Forelimb muscle (tissue), 1 donor: Measurements from ENCODE around the gene STEAP1B. TPM values are rescaled to one million over a fixed set of nuclear protein-coding genes. Genes with fewer than 3 reads are reported as not detected.

Experiments
- DNase-seq: peaks from one replicate; pipeline ENCODE4 v3.0.0-alpha.2; 2013; ENCODE audit warnings: low read depth
- polyA plus RNA-seq: library from polyadenylated mRNA; unstranded; fragments of 120-200 nt; gene quantifications from one replicate; pipeline ENCODE4 v1.2.1, GENCODE V29; 2013; ENCODE audit not compliant: insufficient read length

The STEAP1B gene
- polyA plus RNA-seq, 1 donor, result 1.7 TPM

GRCh38 chr7:22400936-22401553 is 98.9 kb downstream of the STEAP1B start:
- DNase-seq, result no peak

GRCh38 chr7:22400150-22400814 is 99.7 kb downstream of the STEAP1B start:
- no peak for DNase-seq

GRCh38 chr7:22399546-22399945 is 100.4 kb downstream of the STEAP1B start:
- no peak for DNase-seq

GRCh38 chr7:22399091-22399490 is 100.9 kb downstream of the STEAP1B start:
- DNase-seq, result no peak

- no peak for DNase-seq
These were observed 102.0 kb downstream of the STEAP1B start for GRCh38 chr7:22397981-22398380.

- DNase-seq, result no peak
These were observed 104.8 kb downstream of the STEAP1B start for GRCh38 chr7:22395222-22395621.

GRCh38 chr7:22394739-22395138 is 105.2 kb downstream of the STEAP1B start:
- DNase-seq, result no peak

- DNase-seq, result no peak
These were observed 105.9 kb downstream of the STEAP1B start for GRCh38 chr7:22393913-22394729.

GRCh38 chr7:22390516-22390915 is 109.5 kb downstream of the STEAP1B start:
- no peak for DNase-seq

GRCh38 chr7:22389892-22390291 is 110.1 kb downstream of the STEAP1B start:
- no peak for DNase-seq

- no peak for DNase-seq
These were observed 112.4 kb downstream of the STEAP1B start for GRCh38 chr7:22387583-22387982.

GRCh38 chr7:22386865-22387264 is 113.1 kb downstream of the STEAP1B start:
- DNase-seq, result no peak

- DNase-seq, result no peak
These were observed 113.7 kb downstream of the STEAP1B start for GRCh38 chr7:22386206-22386858.

GRCh38 chr7:22385326-22385725 is 114.7 kb downstream of the STEAP1B start:
- no peak for DNase-seq

GRCh38 chr7:22380333-22380732 is 119.7 kb downstream of the STEAP1B start:
- no peak for DNase-seq

GRCh38 chr7:22378199-22378980 is 121.6 kb downstream of the STEAP1B start:
- DNase-seq, result no peak

- DNase-seq, result no peak
These were observed 122.3 kb downstream of the STEAP1B start for GRCh38 chr7:22377703-22378102.

GRCh38 chr7:22375359-22376048 is 124.5 kb downstream of the STEAP1B start:
- no peak for DNase-seq

GRCh38 chr7:22373911-22374310 is 126.1 kb downstream of the STEAP1B start:
- DNase-seq, result no peak

GRCh38 chr7:22373388-22373787 is 126.6 kb downstream of the STEAP1B start:
- DNase-seq, result no peak

- no peak for DNase-seq
These were observed 127.1 kb downstream of the STEAP1B start for GRCh38 chr7:22372863-22373262.
